K562 (cell line): Measurements from ENCODE around the gene YIPF1. TPM values are rescaled to one million over a fixed set of nuclear protein-coding genes. Genes with fewer than 3 reads are reported as not detected.
A peak's percentile ranks its signal among the peaks of the same experiment; 100 is the strongest.

ENCODE experiments used
- ARID3B ChIP-seq: fragments of 250-450 bp; sonication (Bioruptor Pico); IDR thresholded peaks from 2 replicates; pipeline ENCODE4 v1.4.0; 2020; ENCODE audit warnings: borderline replicate concordance
- CCAR2 ChIP-seq: fragments of 200-400 bp; formaldehyde crosslinking; IDR thresholded peaks from 2 replicates; pipeline ENCODE4 v1.6.1; 2017; ENCODE audit warnings: mild to moderate bottlenecking, low read depth, low read length
- CEBPB ChIP-seq: fragments of 450-650 bp; IDR thresholded peaks from 2 replicates; pipeline ENCODE4 v1.6.1; 2016; ENCODE audit warnings: missing genetic modification characterization, missing compliant biosample characterization
- E4F1 ChIP-seq: fragments of 250-450 bp; sonication (Bioruptor Pico); IDR thresholded peaks from 2 replicates; pipeline ENCODE4 v1.5.0; 2021; ENCODE audit warnings: mild to moderate bottlenecking, borderline replicate concordance
- MEF2D ChIP-seq: conservative IDR thresholded peaks from 2 replicates; pipeline ENCODE4 v1.6.1; 2016; ENCODE audit warnings: low read depth, missing genetic modification characterization, missing compliant biosample characterization
- PRPF4 ChIP-seq: fragments of 200-400 bp; formaldehyde crosslinking; IDR thresholded peaks from one replicate; pipeline ENCODE4 v1.6.1; 2017; ENCODE audit warnings: low read length, low read depth, mild to moderate bottlenecking; ENCODE audit not compliant: insufficient read depth, poor library complexity, severe bottlenecking
- PURB ChIP-seq: sonication (generic); formaldehyde crosslinking; IDR thresholded peaks from 2 replicates; pipeline ENCODE4 v1.9.0; 2021; ENCODE audit warnings: low read depth, mild to moderate bottlenecking, missing genetic modification reagents
- SPI1 ChIP-seq: IDR thresholded peaks from 2 replicates; pipeline ENCODE4 v1.6.1; 2011; ENCODE audit warnings: low read depth, low read length, control low read depth, borderline replicate concordance
- THAP12 ChIP-seq: fragments of 250-450 bp; sonication (Bioruptor Pico); IDR thresholded peaks from 2 replicates; pipeline ENCODE4 v1.9.0; 2021; ENCODE audit warnings: mild to moderate bottlenecking, inconsistent platforms
- XRCC3 ChIP-seq: fragments of 450-650 bp; IDR thresholded peaks from 2 replicates; pipeline ENCODE4 v1.6.1; 2017; ENCODE audit warnings: mild to moderate bottlenecking, moderate library complexity
- ZBTB11 ChIP-seq, 3 experiments: fragments of 200-800 bp in 1 of 3; fragments of 250-450 bp in 1 of 3; fragments of 450-650 bp in 1 of 3; sonication (Bioruptor Pico) in 1 of 3; sonication (Bioruptor generic) in 1 of 3; formaldehyde crosslinking in 1 of 3; IDR thresholded peaks; 2 replicates each; pipeline versions ENCODE4 v1.6.1 to v1.8.0; 2016 to 2022; ENCODE audit warnings: mild to moderate bottlenecking in 2 of 3, missing genetic modification characterization in 2 of 3, missing compliant biosample characterization in 1 of 3, moderate library complexity in 1 of 3
- ZBTB8A ChIP-seq: fragments of 450-650 bp; IDR thresholded peaks from 2 replicates; pipeline ENCODE4 v1.6.1; 2018; ENCODE audit warnings: mild to moderate bottlenecking, moderate library complexity; ENCODE audit not compliant: partially characterized antibody
- ZC3H8 ChIP-seq: fragments of 450-650 bp; IDR thresholded peaks from 2 replicates; pipeline ENCODE4 v1.6.1; 2017
- ZFP36 ChIP-seq: fragments of 150-350 bp; IDR thresholded peaks from 2 replicates; pipeline ENCODE4 v1.6.1; 2018; ENCODE audit warnings: low read length, low read depth; ENCODE audit not compliant: partially characterized antibody
- ZFX ChIP-seq: sonication (generic); formaldehyde crosslinking; IDR thresholded peaks from 2 replicates; pipeline ENCODE4 v1.8.0; 2022; ENCODE audit warnings: mild to moderate bottlenecking, missing genetic modification reagents, moderate library complexity
- ZKSCAN8 ChIP-seq: fragments of 200-800 bp; sonication (Bioruptor generic); IDR thresholded peaks from 2 replicates; pipeline ENCODE4 v1.6.1; 2016; ENCODE audit warnings: missing genetic modification characterization, missing compliant biosample characterization
- polyA plus RNA-seq, 8 experiments: library from polyadenylated mRNA; depleted of rRNA in 4 of 8; stranded (reverse) in 5 of 8; unstranded in 3 of 8; fragments of >200 nt; fragmentation: Nextera tagmentation in 2 of 8; fragmentation: Illumina TruSeq in 1 of 8; extraction: Ambion mirVana in 2 of 8; extraction: Trizol in 1 of 8; gene quantifications; 2 replicates each; pipeline versions ENCODE4 v1.2.1 to v1.2.3, GENCODE V29; 2011 to 2014; ENCODE audit warnings: inconsistent platforms in 1 of 8, missing spikeins in 1 of 8
- total RNA-seq, 7 experiments: library from RNA; depleted of rRNA in 6 of 7; stranded (reverse); fragments of >200 nt in 6 of 7; fragmentation: Illumina TruSeq in 2 of 7; extraction: Trizol in 2 of 7; gene quantifications; 2 replicates each; pipeline versions ENCODE4 v1.2.1 to v1.2.3, GENCODE V29; 2011 to 2021; ENCODE audit warnings: low replicate concordance in 1 of 7

The YIPF1 gene
- total and polyA plus RNA-seq, 9 of the 15 experiments (the other 6 are each of a cell fraction or from before 2014, with no cell fraction given) = 11.5 to 37.5 (median 19.2) TPM

- TF ChIP-seq ZBTB8A (peak; percentile 82), E4F1 (CRISPR knock-in tag) (no peak), ZC3H8 (no peak), XRCC3 (no peak), ZFX (peak; percentile 88), ZBTB11 (CRISPR knock-in tag; IDR thresholded peaks at IDR 0.05) (peak in 1 of 3 experiments; percentile 93; a peak in 2 of 6 replicates), ARID3B (CRISPR knock-in tag) (peak; percentile 93), SPI1 (peak; percentile 98), PRPF4 (peak; percentile 30), ZKSCAN8 (CRISPR knock-in tag) (peak; percentile 98), PURB (CRISPR knock-in tag) (no peak), MEF2D (peak; percentile 86), CEBPB (no peak), CCAR2 (no peak), THAP12 (peak; percentile 75), ZFP36 (no peak)
These were observed 51.5 kb downstream of the YIPF1 start, which contains the start of gene NDC1 (continued) for GRCh38 chr1:53837924-53838653.
